ENCODE measurements around the gene RGR. TPM values are rescaled to one million over a fixed set of nuclear protein-coding genes. Genes with fewer than 3 reads are reported as not detected.
A peak's percentile ranks its signal among the peaks of the same experiment; 100 is the strongest.

Gene RGR
- total RNA-seq, 1 experiment from 2014 or later, result not detected

DNA sequence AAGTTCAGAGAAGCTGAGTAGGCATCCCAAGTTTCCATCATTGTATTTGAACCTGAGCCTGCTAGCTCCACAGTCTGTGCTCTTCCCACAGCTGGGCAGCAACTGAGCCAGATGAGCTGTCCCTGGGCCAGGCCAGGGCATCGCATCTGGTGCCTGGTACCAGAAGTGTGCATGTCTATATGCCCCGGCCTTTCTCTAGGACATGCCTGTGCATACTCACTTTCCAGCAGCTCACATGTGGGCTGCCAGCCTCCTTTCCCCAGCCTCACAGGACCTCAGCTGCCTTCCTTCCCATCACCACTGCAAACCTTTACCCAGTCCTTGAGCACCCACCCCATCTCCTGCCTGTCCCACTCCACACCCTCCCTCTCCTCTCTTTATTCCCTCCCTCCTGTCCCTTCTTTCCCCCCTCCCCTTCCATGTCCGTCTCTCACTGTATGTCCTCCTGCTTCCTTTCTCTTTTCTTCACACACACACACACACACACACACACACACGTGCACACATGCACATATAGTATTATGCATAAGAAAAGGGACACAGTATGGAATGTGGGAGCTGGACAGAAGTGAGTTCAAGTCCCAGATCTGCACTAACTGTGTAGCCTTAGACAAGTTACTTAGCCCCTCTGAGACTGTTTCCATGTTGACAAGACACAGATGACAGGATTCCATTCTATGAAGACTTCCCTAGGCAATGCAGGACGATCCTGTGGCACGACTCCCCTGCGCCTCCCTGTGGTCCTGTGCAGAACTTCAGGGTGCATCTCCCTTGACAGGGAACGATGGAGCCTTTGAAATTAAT, 39.6 kb upstream of the RGR start:
- Histone ChIP-seq H3K9me3 (ENCODE audit: control insufficient read depth in 1 of 2, insufficient read depth in 1 of 2, low read depth in 1 of 2, low read length in 2 of 2) (no peaks in the 10 kb centered on the region), H3K27ac (ENCODE audit: low read depth, low read length) (no peak overlapping the region), H3K79me2 (ENCODE audit: insufficient read depth, low read length) (no peaks in the 10 kb centered on the region), H2AFZ (ENCODE audit: low read depth, low read length, poor library complexity, severe bottlenecking) (no peak overlapping the region), H3K4me3 (replicated peaks in 1 of 2; ENCODE audit: low read depth in 1 of 2, low read length in 2 of 2) (no peak overlapping the region), H3K27me3 (ENCODE audit: insufficient read depth, low read length) (peaks cover 19% of the 10 kb centered on the region), H4K20me1 (ENCODE audit: insufficient read depth) (no peaks in the 10 kb centered on the region), H3K4me1 (ENCODE audit: control insufficient read depth in 1 of 2, insufficient read depth in 2 of 2, low read length in 2 of 2) (no peaks in the 10 kb centered on the region), H3K4me2 (ENCODE audit: low read length) (no peak overlapping the region), H3K36me3 (ENCODE audit: control insufficient read depth in 1 of 2, insufficient read depth in 2 of 2, low read length in 2 of 2) (no peaks in the 10 kb centered on the region), H3K9me2 (ENCODE audit: insufficient read depth) (no peaks in the 10 kb centered on the region), H3K9ac (ENCODE audit: low read length) (no peak overlapping the region)
- ChIA-PET CTCF (interaction anchor here (1.0 to 1.7 kb wide), 4 partner anchors 14 to 66 kb away, joined by 3 to 5 read pairs (median 4); partner anchors contain the start of gene GHITM), RAD21 (ENCODE audit: low non-redundant PET in 1 of 2, low total read pairs in 2 of 2, uncharacterized antibody in 2 of 2, unreplicated experiment in 2 of 2) (no interaction called here), POLR2A (no interaction called here)
- intact Hi-C loops (cut with micrococcal nuclease), result loop anchor here (1.0 kb wide), 2 partner anchors 57 to 79 kb away; no protein-coding TSS in a partner anchor
- BruUV-seq (replicated peaks), result no TSS peak
- ATAC-seq (peak; percentile 90), DNase-seq (ENCODE audit: low read depth, low spot score) (peak; percentile 37)
- TF ChIP-seq YY1 (IDR thresholded peaks at IDR 0.05; ENCODE audit: extremely low read depth, insufficient replicate concordance, low read depth, low read length) (no peak), SP1 (IDR thresholded peaks at IDR 0.05; ENCODE audit: low read depth) (no peak), RAD21 (IDR thresholded peaks at IDR 0.05; ENCODE audit: low read depth) (peak; percentile 74)
- TF ChIP-seq, protein P1, sequence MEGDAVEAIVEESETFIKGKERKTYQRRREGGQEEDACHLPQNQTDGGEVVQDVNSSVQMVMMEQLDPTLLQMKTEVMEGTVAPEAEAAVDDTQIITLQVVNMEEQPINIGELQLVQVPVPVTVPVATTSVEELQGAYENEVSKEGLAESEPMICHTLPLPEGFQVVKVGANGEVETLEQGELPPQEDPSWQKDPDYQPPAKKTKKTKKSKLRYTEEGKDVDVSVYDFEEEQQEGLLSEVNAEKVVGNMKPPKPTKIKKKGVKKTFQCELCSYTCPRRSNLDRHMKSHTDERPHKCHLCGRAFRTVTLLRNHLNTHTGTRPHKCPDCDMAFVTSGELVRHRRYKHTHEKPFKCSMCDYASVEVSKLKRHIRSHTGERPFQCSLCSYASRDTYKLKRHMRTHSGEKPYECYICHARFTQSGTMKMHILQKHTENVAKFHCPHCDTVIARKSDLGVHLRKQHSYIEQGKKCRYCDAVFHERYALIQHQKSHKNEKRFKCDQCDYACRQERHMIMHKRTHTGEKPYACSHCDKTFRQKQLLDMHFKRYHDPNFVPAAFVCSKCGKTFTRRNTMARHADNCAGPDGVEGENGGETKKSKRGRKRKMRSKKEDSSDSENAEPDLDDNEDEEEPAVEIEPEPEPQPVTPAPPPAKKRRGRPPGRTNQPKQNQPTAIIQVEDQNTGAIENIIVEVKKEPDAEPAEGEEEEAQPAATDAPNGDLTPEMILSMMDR (IDR thresholded peaks at IDR 0.05 in 2 of 3, conservative IDR thresholded peaks at IDR 0.05 in 1 of 3; ENCODE audit: borderline replicate concordance in 1 of 3, insufficient read depth in 1 of 3, low read depth in 2 of 3, low read length in 2 of 3), result peak; percentile 69 to 95 (median 86); a peak in 5 of 6 replicates

Measured in HCT116 (cell line).